ENCODE data around the gene RAB27A. TPM values are rescaled to one million over a fixed set of nuclear protein-coding genes. Genes with fewer than 3 reads are reported as not detected.
"Not testable (repeated sequence)": the region's sequence is repeated elsewhere in the genome, so short reads cannot be mapped to it uniquely, and the experiment has no call there.

RAB27A gene
- total RNA-seq, 2 donors from 2014 or later, result 5.0 to 7.9 TPM

GRCh38 chr15:55297315-55297714, 7.7 kb upstream of the RAB27A start:
- no peak for DNase-seq (ENCODE audit: low spot score)
- Histone ChIP-seq H3K27me3 (no peaks in the 10 kb centered on the region), H3K27ac (no peak overlapping the region), H3K9me3 (no peaks in the 10 kb centered on the region), H3K36me3 (no peaks in the 10 kb centered on the region), H3K4me1 (no peaks in the 10 kb centered on the region), H3K4me3 (no peak overlapping the region)
- TF ChIP-seq CTCF (IDR thresholded peaks at IDR 0.05), result no peak

GRCh38 chr15:55290528-55291057, 980 bp upstream of the RAB27A start:
- Histone ChIP-seq H3K4me3 (peak overlapping the region; percentile 68 to 87), H3K9me3 (no peaks in the 10 kb centered on the region), H3K36me3 (no peaks in the 10 kb centered on the region), H3K4me1 (peaks cover 0 to 5% of the 10 kb centered on the region in 2 donors), H3K27ac (peak overlapping the region; percentile 69 to 88), H3K27me3 (no peaks in the 10 kb centered on the region)
- DNase-seq (ENCODE audit: low spot score), result peak; percentile 87
- peak; percentile 79 to 94 for TF ChIP-seq CTCF (IDR thresholded peaks at IDR 0.05)

GRCh38 chr15:55289011-55289745, 435 bp downstream of the RAB27A start:
- H3K36me3 ChIP-seq, result no peaks in the 10 kb centered on the region
- peak; percentile 60 for DNase-seq (ENCODE audit: low spot score)
- no peak for TF ChIP-seq CTCF (IDR thresholded peaks at IDR 0.05)
- H3K27me3 ChIP-seq, result no peaks in the 10 kb centered on the region
- H3K27ac ChIP-seq, result peak overlapping the region; percentile 69 to 88
- peaks cover 0 to 5% of the 10 kb centered on the region in 2 donors for H3K4me1 ChIP-seq
- H3K9me3 ChIP-seq, result no peaks in the 10 kb centered on the region
- peak overlapping the region; percentile 68 to 87 for H3K4me3 ChIP-seq

- Histone ChIP-seq H3K36me3 (no peaks in the 10 kb centered on the region), H3K9me3 (no peaks in the 10 kb centered on the region), H3K4me1 (peaks cover 0 to 10% of the 10 kb centered on the region in 2 donors), H3K27me3 (no peaks in the 10 kb centered on the region), H3K27ac (peak overlapping the region in 1 of 2 donors; percentile 88), H3K4me3 (no peak overlapping the region)
- DNase-seq (ENCODE audit: low spot score), result no peak
- TF ChIP-seq CTCF (IDR thresholded peaks at IDR 0.05), result no peak
Observed at GRCh38 chr15:55288006-55288717, 1.5 kb downstream of the RAB27A start.

- not testable (repeated sequence) for H3K36me3 ChIP-seq; H3K27me3 ChIP-seq; DNase-seq (ENCODE audit: low spot score); H3K4me1 ChIP-seq; H3K4me3 ChIP-seq; H3K27ac ChIP-seq; H3K9me3 ChIP-seq
Observed at GRCh38 chr15:55286442-55287189, 3.0 kb downstream of the RAB27A start.

- Histone ChIP-seq H3K4me1 (peaks cover 0 to 10% of the 10 kb centered on the region in 2 donors), H3K27ac (no peak overlapping the region), H3K4me3 (no peak overlapping the region), H3K9me3 (no peaks in the 10 kb centered on the region), H3K36me3 (no peaks in the 10 kb centered on the region), H3K27me3 (no peaks in the 10 kb centered on the region)
- no peak for DNase-seq (ENCODE audit: low spot score)
- TF ChIP-seq CTCF (IDR thresholded peaks at IDR 0.05), result no peak
Observed at GRCh38 chr15:55284426-55284825, 5.2 kb downstream of the RAB27A start.
